ENCODE results near the gene FUCA1.
"Not testable (repeated sequence)": the region's sequence is repeated elsewhere in the genome, so short reads cannot be mapped to it uniquely, and the experiment has no call there.

Gene FUCA1

GRCh38 chr1:23867895-23868556 lies at the start of gene FUCA1:
FUCA1 (minus strand) TSS chr1:23868290; CDS start chr1:23868286, 4 bp downstream.
- DNase-seq: peak; percentile 98

DNA sequence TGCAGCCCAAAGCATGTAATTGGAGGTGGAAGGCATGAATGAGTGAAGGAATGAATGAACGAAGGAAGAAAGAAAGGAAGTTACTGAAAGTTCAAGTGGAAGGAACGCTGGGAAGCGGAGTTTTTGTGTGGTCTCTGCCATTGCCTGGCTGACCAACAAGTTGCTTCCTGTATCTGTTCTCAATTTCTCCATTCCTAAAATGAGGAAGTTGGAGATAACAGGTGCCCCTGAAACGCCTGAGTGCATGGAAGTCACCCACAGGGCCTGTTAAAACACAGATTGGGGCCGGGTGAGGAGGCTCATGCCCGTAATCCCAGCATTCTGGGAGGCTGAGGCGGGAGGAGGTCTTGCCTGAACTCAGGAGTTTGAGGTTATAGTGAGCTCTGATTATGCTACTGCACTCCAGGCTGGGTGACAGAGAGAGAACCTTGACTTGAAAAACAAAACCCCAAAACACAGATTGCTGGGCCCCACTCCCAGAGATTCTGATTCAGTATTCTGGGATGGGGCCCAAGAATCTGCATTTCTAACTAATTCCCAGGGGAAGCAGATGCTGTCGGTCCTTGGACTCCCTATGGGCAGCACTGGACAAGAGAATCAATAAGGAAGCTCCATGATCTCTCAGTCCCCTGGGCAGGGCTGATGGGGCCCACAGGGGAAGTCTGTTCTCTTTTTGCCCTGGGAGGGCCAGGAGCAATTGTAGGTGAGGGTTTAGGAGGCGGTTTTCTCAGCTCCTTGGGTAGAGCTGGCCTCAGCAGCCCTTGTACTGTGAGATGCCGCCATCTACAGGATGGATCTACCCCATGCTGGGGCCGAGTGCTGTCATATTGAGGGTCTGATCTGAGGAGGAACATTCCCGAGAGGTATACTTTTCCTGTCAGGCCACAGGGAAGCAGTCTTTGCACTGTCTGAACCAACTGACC lies 48.4 kb upstream of the FUCA1 start:
- DNase-seq: peak; percentile 41

DNA sequence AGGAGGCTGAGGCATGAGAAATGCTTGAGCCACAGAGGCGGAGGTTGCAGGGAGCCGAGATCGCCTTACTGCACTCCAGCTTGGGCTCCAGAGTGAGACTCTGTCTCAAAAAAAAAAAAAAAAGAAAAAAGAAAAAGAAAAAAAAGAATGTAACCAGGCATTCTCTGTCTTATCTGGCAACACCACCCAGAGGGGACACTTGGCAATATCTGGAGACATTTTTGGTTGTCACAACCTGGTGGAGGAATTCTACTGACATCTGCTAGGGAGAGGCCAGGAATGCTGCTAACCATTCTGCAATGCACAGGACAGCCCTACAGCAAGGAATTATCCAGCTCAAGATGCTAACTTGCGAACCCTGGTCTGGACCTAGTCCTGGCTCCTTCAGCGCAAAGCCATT lies 47.4 kb upstream of the FUCA1 start:
- DNase-seq: no peak

GRCh38 chr1:23914921-23915320 lies 46.8 kb upstream of the FUCA1 start:
- DNase-seq: no peak

DNA sequence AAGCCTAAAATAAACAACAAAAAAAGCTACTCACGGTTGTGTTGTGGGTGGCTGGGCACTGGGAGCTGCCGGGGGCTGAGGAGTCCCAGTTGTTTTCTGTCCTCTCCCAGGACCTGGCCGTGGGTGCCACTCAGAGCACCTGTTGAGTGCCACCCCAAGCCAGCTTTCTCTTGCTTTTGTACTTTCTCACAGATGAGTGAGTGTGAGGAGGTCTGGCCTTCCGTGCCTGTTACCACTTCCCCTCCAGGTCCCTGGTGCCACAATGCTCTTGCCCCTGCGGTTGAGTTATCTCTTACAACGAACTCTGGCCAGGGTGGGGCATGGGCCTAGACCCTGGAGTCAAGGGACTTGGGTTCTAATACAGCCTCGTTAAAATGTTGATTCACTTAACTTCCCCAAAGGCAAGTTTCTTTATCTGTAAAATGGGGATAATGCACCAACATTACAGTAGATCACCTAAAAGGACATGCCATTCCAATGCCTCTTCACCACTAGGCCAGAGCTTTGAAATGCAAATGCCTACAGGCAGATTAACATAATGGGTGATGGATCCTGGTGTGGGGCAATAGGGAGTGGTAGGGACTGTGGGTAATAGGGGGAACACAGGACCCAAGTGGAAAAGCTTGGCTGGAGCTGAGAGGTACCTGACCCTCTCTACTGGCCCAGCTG lies 45.3 kb upstream of the FUCA1 start, which contains the start of gene CNR2:
Gene CNR2, minus strand, starts transcription at position 151 of the 669 bp plus-strand sequence. CDS start 37,745 bp downstream, outside the sequence.
- no peak for DNase-seq

- no peak for DNase-seq
Measured at GRCh38 chr1:23911921-23912320, 43.8 kb upstream of the FUCA1 start.

GRCh38 chr1:23910553-23911246 lies 42.6 kb upstream of the FUCA1 start:
- no peak for DNase-seq

- no peak for DNase-seq
Measured at GRCh38 chr1:23910144-23910543, 42.1 kb upstream of the FUCA1 start.

- no peak for DNase-seq
Measured at GRCh38 chr1:23909412-23909811, 41.3 kb upstream of the FUCA1 start.

- no peak for DNase-seq
Measured at GRCh38 chr1:23908453-23909341, 40.6 kb upstream of the FUCA1 start.

GRCh38 chr1:23906731-23907130 lies 38.6 kb upstream of the FUCA1 start:
- DNase-seq: no peak

DNA sequence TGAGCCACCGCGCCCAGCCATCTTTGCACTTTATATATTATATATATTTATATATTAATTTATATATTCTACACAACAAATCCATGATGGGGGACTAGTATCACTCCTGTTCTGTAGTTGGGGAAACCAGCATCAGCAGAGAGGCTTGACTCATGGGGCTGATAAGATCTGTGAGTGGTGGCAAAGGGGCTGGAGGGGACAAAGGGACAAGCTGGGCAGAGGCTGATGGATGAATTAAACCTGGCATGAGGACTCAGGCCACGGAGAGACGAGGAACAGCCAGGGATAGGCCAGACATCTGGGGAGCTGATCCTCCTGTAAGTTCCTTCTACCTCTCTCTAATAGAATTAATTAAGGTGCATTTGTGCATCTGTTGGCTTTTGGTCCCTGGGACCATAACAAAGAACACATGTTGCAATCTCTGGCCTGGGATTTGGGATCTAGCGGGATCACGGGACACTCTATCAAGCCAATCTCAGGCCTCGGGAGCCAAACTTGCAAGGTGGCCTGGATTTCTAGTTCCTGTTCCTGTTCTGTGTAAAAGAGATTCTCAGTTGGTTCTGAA lies 37.5 kb upstream of the FUCA1 start:
- DNase-seq: no peak

DNA sequence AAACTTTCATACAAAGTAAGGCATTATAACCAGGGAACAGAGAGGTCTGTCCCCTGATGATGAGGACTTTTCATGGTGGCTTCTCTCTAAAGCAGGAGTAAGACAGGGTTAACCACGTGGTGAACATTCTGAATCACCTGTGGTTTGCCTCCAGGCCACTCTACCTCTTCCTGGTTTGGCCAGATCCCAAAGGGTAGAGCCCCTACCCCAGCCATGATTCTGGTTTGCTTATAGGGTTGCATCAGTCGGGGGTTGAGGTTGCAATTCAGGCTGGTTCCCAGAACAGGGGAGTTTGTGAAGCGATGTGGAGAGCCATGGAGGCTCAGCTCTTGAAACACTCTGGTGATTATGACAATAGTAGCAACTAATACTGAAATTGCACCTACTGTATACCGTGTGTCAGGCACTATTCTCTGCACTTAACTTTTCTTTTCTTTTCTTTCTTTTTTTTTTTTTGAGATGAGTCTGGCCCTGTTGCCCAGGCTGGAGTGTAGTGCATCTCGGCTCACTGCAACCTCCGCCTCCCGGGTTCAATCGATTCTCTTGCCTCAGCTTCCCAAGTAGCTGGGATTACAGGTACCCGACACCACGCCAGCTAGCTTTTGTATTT lies 36.8 kb upstream of the FUCA1 start:
- no peak for DNase-seq

DNA sequence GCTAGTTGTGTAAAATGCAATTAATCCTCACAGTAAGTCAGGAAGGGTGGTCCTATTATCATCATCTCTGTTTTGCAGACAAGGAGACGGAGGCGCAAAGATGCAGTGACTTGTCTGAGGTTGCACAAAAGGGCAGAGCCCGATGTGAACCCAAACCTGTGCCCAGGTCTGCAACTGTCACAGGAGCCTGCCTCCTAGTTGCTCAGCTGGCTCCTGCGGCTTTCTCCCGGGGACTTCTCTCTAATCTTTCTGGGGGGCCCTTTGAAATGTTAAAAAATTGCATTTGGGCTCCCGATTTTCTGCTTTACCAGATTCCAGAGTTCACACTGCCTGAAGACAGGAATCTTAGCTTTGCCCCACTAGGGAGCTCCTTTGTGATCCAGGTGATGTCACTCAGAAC lies 35.7 kb upstream of the FUCA1 start:
- DNase-seq: no peak

DNA sequence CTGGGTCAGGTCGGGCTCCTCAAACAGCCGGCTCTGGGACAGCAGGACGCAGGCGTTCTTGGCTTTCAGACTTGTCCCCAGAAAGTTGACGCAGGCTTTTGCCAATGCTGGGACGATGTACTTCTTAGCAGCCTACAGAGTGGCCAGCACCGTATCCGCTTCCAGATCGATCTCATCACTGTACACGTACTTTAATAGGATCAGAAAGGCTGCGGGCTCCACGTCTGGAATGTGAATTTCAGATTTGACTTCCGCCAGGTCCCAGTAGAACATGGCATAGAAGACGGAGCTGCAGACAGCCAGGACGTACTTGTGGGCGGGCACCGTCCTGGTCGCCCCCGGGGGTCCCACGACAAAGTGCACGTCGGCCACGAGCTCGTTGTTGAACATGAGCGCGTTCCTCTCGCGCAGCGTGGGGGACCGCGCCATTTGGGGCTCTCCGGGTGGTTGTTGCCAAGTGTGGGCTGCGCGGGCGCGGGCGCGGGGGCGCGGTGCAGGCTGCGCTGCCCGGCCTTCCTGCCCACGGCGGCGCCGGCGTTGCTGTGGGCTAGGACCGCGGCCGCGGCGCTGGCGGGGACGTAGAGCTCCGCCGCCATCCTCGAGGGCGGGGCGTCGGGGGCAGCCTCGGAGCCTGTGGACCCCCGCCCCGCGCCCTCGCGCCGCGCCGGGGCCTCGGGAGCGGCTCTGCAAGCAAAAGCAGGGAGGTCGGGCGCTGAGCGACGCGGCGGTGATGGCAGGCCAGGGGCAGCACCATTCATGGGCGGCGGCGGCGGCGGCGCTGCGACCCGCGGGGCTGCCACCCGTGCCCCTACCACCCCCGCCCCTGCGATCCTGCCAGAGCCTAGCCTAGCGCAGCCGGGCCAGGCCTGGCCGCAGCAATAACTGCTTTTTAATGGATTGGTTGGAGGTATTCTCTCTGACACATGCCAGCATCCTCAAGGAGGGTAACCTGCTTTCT lies 34.5 kb upstream of the FUCA1 start:
- DNase-seq: no peak

GRCh38 chr1:23900017-23900416 lies 31.9 kb upstream of the FUCA1 start:
- not testable (repeated sequence) for DNase-seq

GRCh38 chr1:23899070-23899469 lies 31.0 kb upstream of the FUCA1 start:
- no peak for DNase-seq

DNA sequence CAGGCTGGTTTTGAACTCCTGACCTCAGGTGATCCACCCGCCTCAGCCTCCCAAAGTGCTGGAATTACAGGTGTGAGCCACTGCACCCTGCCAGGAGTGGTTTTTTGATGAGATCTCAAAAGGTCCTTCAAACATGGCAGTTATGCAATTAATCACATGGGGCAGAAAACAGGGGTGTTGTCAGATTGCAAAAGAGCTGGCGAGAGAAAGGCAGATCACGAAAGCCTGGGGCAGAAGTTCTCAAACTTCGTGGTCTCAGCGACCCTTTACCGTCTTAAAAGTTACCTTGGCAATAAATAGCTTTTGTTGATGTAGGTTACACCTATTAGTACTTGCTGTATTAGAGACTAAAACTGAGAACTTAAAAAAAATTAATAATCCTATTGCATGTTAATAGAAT lies 29.0 kb upstream of the FUCA1 start:
- DNase-seq: no peak

DNA sequence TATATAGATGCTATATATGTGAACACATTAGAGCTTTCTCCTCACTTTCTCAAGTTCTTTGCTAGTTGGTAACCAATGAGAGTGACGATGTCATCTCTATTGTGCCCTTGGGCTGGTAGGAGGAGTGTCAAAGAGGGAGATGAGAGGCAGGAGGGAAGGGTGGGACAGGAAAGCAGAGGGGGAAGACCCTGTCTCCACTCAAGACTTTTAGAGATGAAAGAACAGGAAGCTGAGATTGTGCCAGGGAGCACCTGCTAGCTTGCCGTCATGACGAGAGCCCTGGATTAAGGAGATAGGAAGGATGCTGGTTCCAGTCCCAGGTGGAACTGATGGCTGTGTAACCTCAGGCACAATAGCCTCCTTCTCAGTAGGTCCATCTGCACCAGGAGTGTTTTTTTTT lies 28.4 kb upstream of the FUCA1 start:
- no peak for DNase-seq

GRCh38 chr1:23895993-23896392 lies 27.9 kb upstream of the FUCA1 start:
- DNase-seq: no peak

Measured in NCI-H1105 treated with DMSO at 0.1 percent for 48 hours (cell line).